HL-60 (cell line): ENCODE results near the gene CPN1.

Experiments used
- DNase-seq, 2 experiments: peaks; one replicate each; pipeline ENCODE4 v3.0.0-alpha.2; 2010 to 2020; ENCODE audit warnings: low read depth in 1 of 2, low spot score in 1 of 2
- H3K27ac ChIP-seq: fragments of 250-450 bp; sonication (Bioruptor Pico); replicated peaks from 2 replicates; pipeline ENCODE4 v1.5.1; 2020; ENCODE audit warnings: mild to moderate bottlenecking, moderate library complexity
- H3K27me3 ChIP-seq: fragments of 250-450 bp; sonication (Bioruptor Pico); 2 replicates; pipeline ENCODE4 v1.5.1; 2021; ENCODE audit warnings: mild to moderate bottlenecking, moderate library complexity; ENCODE audit not compliant: insufficient read depth, poor library complexity, severe bottlenecking
- H3K4me3 ChIP-seq: replicated peaks from 2 replicates; pipeline ENCODE4 v1.5.1; 2011; ENCODE audit warnings: mild to moderate bottlenecking, control low read depth, low read length; ENCODE audit not compliant: insufficient read depth
- CTCF ChIP-seq: IDR thresholded peaks from one replicate; pipeline ENCODE4 v1.5.1; 2011; ENCODE audit warnings: low read length, control low read depth, inconsistent platforms; ENCODE audit not compliant: insufficient read depth
- GABPA ChIP-seq: IDR thresholded peaks from 2 replicates; pipeline ENCODE4 v1.6.1; 2012; ENCODE audit warnings: low read depth
- POLR2AphosphoS5 ChIP-seq: IDR thresholded peaks from 2 replicates; pipeline ENCODE4 v1.6.1; 2012; ENCODE audit warnings: low read depth
- REST ChIP-seq: IDR thresholded peaks from 2 replicates; pipeline ENCODE4 v1.6.1; 2012; ENCODE audit warnings: low read depth; ENCODE audit not compliant: insufficient replicate concordance
- SPI1 ChIP-seq: IDR thresholded peaks from 2 replicates; pipeline ENCODE4 v1.6.1; 2012; ENCODE audit warnings: low read depth, mild to moderate bottlenecking, borderline replicate concordance

Gene CPN1

GRCh38 chr10:100067466-100067865 is 14.2 kb downstream of the CPN1 start:
- Histone ChIP-seq H3K4me3 (no peak overlapping the region), H3K27me3 (no peaks in the 10 kb centered on the region), H3K27ac (no peak overlapping the region)
- DNase-seq = no peak
- TF ChIP-seq CTCF = no peak
- no peak for TF ChIP-seq POLR2AphosphoS5
- no peak for TF ChIP-seq SPI1
- no peak for TF ChIP-seq GABPA
- TF ChIP-seq REST = no peak

- DNase-seq = no peak
- H3K27ac ChIP-seq = no peak overlapping the region
- TF ChIP-seq POLR2AphosphoS5 (no peak), REST (no peak), SPI1 (no peak), GABPA (no peak), CTCF (no peak)
- H3K27me3 ChIP-seq = no peaks in the 10 kb centered on the region
- no peak overlapping the region for H3K4me3 ChIP-seq
These were observed 16.5 kb downstream of the CPN1 start for GRCh38 chr10:100065084-100065660.

- no peak overlapping the region for H3K27ac ChIP-seq
- H3K4me3 ChIP-seq = no peak overlapping the region
- DNase-seq = no peak
- peaks cover 3% of the 10 kb centered on the region for H3K27me3 ChIP-seq
- TF ChIP-seq GABPA (no peak), REST (no peak), SPI1 (no peak), POLR2AphosphoS5 (no peak), CTCF (no peak)
These were observed 20.3 kb downstream of the CPN1 start for GRCh38 chr10:100061401-100061800.
